ENCODE measurements around the gene BAIAP2L1.
"Not testable (repeated sequence)": the region's sequence is repeated elsewhere in the genome, so short reads cannot be mapped to it uniquely, and the experiment has no call there.

GRCh38 chr7:98440992-98441391 lies 40.1 kb upstream of the BAIAP2L1 start:
- not testable (repeated sequence) for TF ChIP-seq CTCF, MAX (IDR thresholded peaks at IDR 0.05; ENCODE audit: low read depth, low read length)

Data from NB4 (cell line).